CD1c-positive myeloid dendritic cell (primary cell): Measurements from ENCODE around the gene RGS19.

Experiments
- DNase-seq: peaks from one replicate; pipeline ENCODE4 v3.0.0-alpha.2; 2016; ENCODE audit errors: extremely low spot score

RGS19 gene

GRCh38 chr20:64108731-64109681, 29.7 kb upstream of the RGS19 start:
- DNase-seq, result no peak

GRCh38 chr20:64107736-64108457, 28.6 kb upstream of the RGS19 start:
- peak; percentile 70 for DNase-seq

GRCh38 chr20:64106981-64107735, 27.8 kb upstream of the RGS19 start, which contains the start of gene NPBWR2:
Gene NPBWR2 (minus strand): TSS chr20:64107565. CDS start chr20:64106831, 734 bp downstream.
- DNase-seq, result peak; percentile 15

GRCh38 chr20:64106435-64106961, 27.2 kb upstream of the RGS19 start:
- no peak for DNase-seq

GRCh38 chr20:64105846-64106434, 26.6 kb upstream of the RGS19 start:
- no peak for DNase-seq

GRCh38 chr20:64104667-64105451, 25.5 kb upstream of the RGS19 start:
- no peak for DNase-seq

- DNase-seq, result no peak
Observed at GRCh38 chr20:64103871-64104666, 24.8 kb upstream of the RGS19 start.

- no peak for DNase-seq
Observed at GRCh38 chr20:64102647-64103354, 23.5 kb upstream of the RGS19 start.

- DNase-seq, result peak; percentile 65
Observed at GRCh38 chr20:64101731-64102621, 22.7 kb upstream of the RGS19 start.

GRCh38 chr20:64100946-64101688, 21.8 kb upstream of the RGS19 start:
- no peak for DNase-seq

- no peak for DNase-seq
Observed at GRCh38 chr20:64100566-64100888, 21.2 kb upstream of the RGS19 start.

GRCh38 chr20:64099880-64100565, 20.7 kb upstream of the RGS19 start:
- DNase-seq, result no peak

- DNase-seq, result no peak
Observed at GRCh38 chr20:64099086-64099786, 19.9 kb upstream of the RGS19 start.

- DNase-seq, result no peak
Observed at GRCh38 chr20:64098471-64099013, 19.2 kb upstream of the RGS19 start.

GRCh38 chr20:64096535-64096934, 17.2 kb upstream of the RGS19 start:
- no peak for DNase-seq

GRCh38 chr20:64095927-64096326, 16.6 kb upstream of the RGS19 start:
- no peak for DNase-seq
